ENCODE measurements around the gene MAP3K8. TPM values are rescaled to one million over a fixed set of nuclear protein-coding genes. Genes with fewer than 3 reads are reported as not detected.

MAP3K8 gene
- total and polyA plus RNA-seq, 2 donors (not counting 3 experiments of a cell fraction or from before 2014, with no cell fraction given): 5.2 to 10.6 TPM

DNA sequence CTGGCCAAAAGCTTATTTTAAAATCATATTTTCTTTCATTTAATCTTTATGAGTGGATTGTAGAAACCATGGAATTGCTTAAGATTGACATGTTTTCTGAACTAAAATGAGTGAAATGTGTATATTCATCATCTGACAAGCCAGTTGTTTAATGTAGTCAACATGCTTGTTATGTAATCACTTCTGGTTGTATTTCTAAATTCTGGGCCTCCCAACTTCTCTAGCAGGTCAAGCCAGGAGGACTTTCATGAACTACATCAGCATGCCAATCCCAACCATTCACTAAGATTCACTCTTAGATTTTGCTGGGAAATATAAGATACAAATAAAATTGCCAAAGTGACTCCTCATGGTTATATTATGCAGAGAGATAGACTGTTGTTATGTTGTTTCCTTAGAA, 21.1 kb upstream of the MAP3K8 start:
- no TSS peak for BruUV-seq (replicated peaks)

More for the DNA sequence above, 21.1 kb upstream of the MAP3K8 start:
- FAIRE-seq: no peak
- H3K27me3 ChIP-seq (ENCODE audit: control insufficient read depth in 2 of 2, insufficient read depth in 2 of 2, low read length in 2 of 2): no peaks in the 10 kb centered on the region
- no peaks in the 10 kb centered on the region for H3K9me3 ChIP-seq (replicated peaks; ENCODE audit: control insufficient read depth, insufficient read depth, low read length)
- H4K20me1 ChIP-seq (replicated peaks; ENCODE audit: control insufficient read depth, extremely low read depth, insufficient read depth, low read length): no peaks in the 10 kb centered on the region
- H2AFZ ChIP-seq (ENCODE audit: low read depth, low read length): no peak overlapping the region
- dilution Hi-C loops (cut with MboI; ENCODE audit: extremely low pct_ligation_motif_present, low sequenced_read_pairs) (no loop called here), intact Hi-C loops (cut with micrococcal nuclease) (no loop called here)
- no peak for TF ChIP-seq POLR2A (IDR thresholded peaks at IDR 0.05; ENCODE audit: low read depth, low read length)
- TF ChIP-seq, protein P1, sequence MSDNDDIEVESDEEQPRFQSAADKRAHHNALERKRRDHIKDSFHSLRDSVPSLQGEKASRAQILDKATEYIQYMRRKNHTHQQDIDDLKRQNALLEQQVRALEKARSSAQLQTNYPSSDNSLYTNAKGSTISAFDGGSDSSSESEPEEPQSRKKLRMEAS (IDR thresholded peaks at IDR 0.05; ENCODE audit: insufficient read depth, insufficient read length): no peak
- TF ChIP-seq EZH2 (IDR thresholded peaks at IDR 0.05; ENCODE audit: borderline replicate concordance, low read depth, low read length, severe bottlenecking): no peak
- no peak for TF ChIP-seq FOS (IDR thresholded peaks at IDR 0.05; ENCODE audit: borderline replicate concordance, insufficient read depth, low read length)
- no peak for TF ChIP-seq MYC (IDR thresholded peaks at IDR 0.05; ENCODE audit: low read depth, low read length)
- TF ChIP-seq POLR2AphosphoS5 (IDR thresholded peaks at IDR 0.05; ENCODE audit: insufficient read depth, low read depth, low read length): no peak
- TF ChIP-seq GATA2 (IDR thresholded peaks at IDR 0.05; ENCODE audit: insufficient read depth, insufficient read length, low read depth, low read length): no peak
- TF ChIP-seq, protein P2, sequence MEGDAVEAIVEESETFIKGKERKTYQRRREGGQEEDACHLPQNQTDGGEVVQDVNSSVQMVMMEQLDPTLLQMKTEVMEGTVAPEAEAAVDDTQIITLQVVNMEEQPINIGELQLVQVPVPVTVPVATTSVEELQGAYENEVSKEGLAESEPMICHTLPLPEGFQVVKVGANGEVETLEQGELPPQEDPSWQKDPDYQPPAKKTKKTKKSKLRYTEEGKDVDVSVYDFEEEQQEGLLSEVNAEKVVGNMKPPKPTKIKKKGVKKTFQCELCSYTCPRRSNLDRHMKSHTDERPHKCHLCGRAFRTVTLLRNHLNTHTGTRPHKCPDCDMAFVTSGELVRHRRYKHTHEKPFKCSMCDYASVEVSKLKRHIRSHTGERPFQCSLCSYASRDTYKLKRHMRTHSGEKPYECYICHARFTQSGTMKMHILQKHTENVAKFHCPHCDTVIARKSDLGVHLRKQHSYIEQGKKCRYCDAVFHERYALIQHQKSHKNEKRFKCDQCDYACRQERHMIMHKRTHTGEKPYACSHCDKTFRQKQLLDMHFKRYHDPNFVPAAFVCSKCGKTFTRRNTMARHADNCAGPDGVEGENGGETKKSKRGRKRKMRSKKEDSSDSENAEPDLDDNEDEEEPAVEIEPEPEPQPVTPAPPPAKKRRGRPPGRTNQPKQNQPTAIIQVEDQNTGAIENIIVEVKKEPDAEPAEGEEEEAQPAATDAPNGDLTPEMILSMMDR (IDR thresholded peaks at IDR 0.05; ENCODE audit: extremely low read depth in 1 of 2, insufficient read depth in 1 of 2, low read depth in 1 of 2, low read length in 2 of 2): no peak
- TF ChIP-seq JUN (IDR thresholded peaks at IDR 0.05; ENCODE audit: borderline replicate concordance, insufficient read depth, insufficient read length, low read depth): no peak
- no peaks in the 10 kb centered on the region for H3K9me1 ChIP-seq (replicated peaks; ENCODE audit: control insufficient read depth, extremely low read depth, insufficient read depth, low read length)
- H3K36me3 ChIP-seq (ENCODE audit: control insufficient read depth in 2 of 2, extremely low read depth in 1 of 2, insufficient read depth in 2 of 2, low read length in 2 of 2): no peaks in the 10 kb centered on the region
- H3K4me3 ChIP-seq (replicated peaks in 1 of 3; ENCODE audit: insufficient read depth in 1 of 3, low read depth in 1 of 3, low read length in 3 of 3): no peak overlapping the region
- H3K27ac ChIP-seq (ENCODE audit: insufficient read depth, low read depth, low read length): no peak overlapping the region
- no peaks in the 10 kb centered on the region for H3K79me2 ChIP-seq (ENCODE audit: control insufficient read depth, insufficient read depth, low read length)
- DNase-seq (ENCODE audit: low read depth, low spot score): no peak
- H3K4me1 ChIP-seq (ENCODE audit: control insufficient read depth, extremely low read depth, insufficient read depth, low read length): no peaks in the 10 kb centered on the region
- ChIA-PET POLR2A (no interaction called here), CTCF (interaction anchor here (1.0 to 5.0 kb wide), 6 partner anchors 11 to 178 kb away, joined by 3 to 100 read pairs (median 16); no protein-coding TSS in a partner anchor)
- no peak overlapping the region for H3K9ac ChIP-seq (replicated peaks; ENCODE audit: extremely low read depth, insufficient read depth, low read length)
- H3K4me2 ChIP-seq (ENCODE audit: insufficient read depth, low read length): no peak overlapping the region

All from endothelial cell of umbilical vein (primary cell).